ENCODE measurements around the gene WIZ.

GRCh38 chr19:15422296-15423075 is 27.3 kb downstream of the WIZ start:
- TF ChIP-seq CTCF (IDR thresholded peaks at IDR 0.05) (no peak), POLR2A (IDR thresholded peaks at IDR 0.05) (no peak)
